GM18858 (cell line): ENCODE data around the gene SLC5A5.
"Not testable (repeated sequence)": the region's sequence is repeated elsewhere in the genome, so short reads cannot be mapped to it uniquely, and the experiment has no call there.

ENCODE experiments used
- ATAC-seq: cut with Tn5 transposase; IDR thresholded peaks from one replicate; pipeline ENCODE4 v1.9.1; 2021; ENCODE audit not compliant: unreplicated experiment

SLC5A5 gene

GRCh38 chr19:17871032-17871877, 490 bp upstream of the SLC5A5 start:
- no peak for ATAC-seq

- no peak for ATAC-seq
Observed at GRCh38 chr19:17872251-17873001, 681 bp downstream of the SLC5A5 start.

- no peak for ATAC-seq
Observed at GRCh38 chr19:17873786-17874757, 2.3 kb downstream of the SLC5A5 start.

GRCh38 chr19:17874758-17875135, 3.0 kb downstream of the SLC5A5 start:
- no peak for ATAC-seq

- ATAC-seq, result no peak
Observed at GRCh38 chr19:17877696-17878095, 6.0 kb downstream of the SLC5A5 start.

- ATAC-seq, result no peak
Observed at GRCh38 chr19:17879466-17879865, 7.7 kb downstream of the SLC5A5 start.

GRCh38 chr19:17881701-17882100, 10.0 kb downstream of the SLC5A5 start:
- ATAC-seq, result no peak

- no peak for ATAC-seq
Observed at GRCh38 chr19:17883627-17884410, 12.1 kb downstream of the SLC5A5 start.

GRCh38 chr19:17886515-17886914, 14.8 kb downstream of the SLC5A5 start:
- ATAC-seq, result no peak

- ATAC-seq, result not testable (repeated sequence)
Observed at GRCh38 chr19:17887221-17887620, 15.5 kb downstream of the SLC5A5 start.

- no peak for ATAC-seq
Observed at GRCh38 chr19:17888260-17888659, 16.5 kb downstream of the SLC5A5 start.

- ATAC-seq, result no peak
Observed at GRCh38 chr19:17889609-17890214, 18.0 kb downstream of the SLC5A5 start.

GRCh38 chr19:17893766-17894165, 22.0 kb downstream of the SLC5A5 start:
- no peak for ATAC-seq

GRCh38 chr19:17902701-17903100, 31.0 kb downstream of the SLC5A5 start:
- no peak for ATAC-seq

- no peak for ATAC-seq
Observed at GRCh38 chr19:17908244-17908643, 36.5 kb downstream of the SLC5A5 start.

GRCh38 chr19:17909003-17909732, 37.4 kb downstream of the SLC5A5 start:
- ATAC-seq, result no peak

GRCh38 chr19:17910791-17911360, 39.1 kb downstream of the SLC5A5 start:
- no peak for ATAC-seq

GRCh38 chr19:17915940-17916593, 44.3 kb downstream of the SLC5A5 start:
- ATAC-seq, result no peak
